Body of pancreas (tissue), 4 donors: Measurements from ENCODE around the gene NEB.

Experiments
- POLR2A ChIP-seq, 3 donors: fragments of 450-650 bp; IDR thresholded peaks; one replicate each; pipeline ENCODE4 v1.6.1; 2016; ENCODE audit warnings: antibody characterized with exemption in 3 of 3, mild to moderate bottlenecking in 2 of 3
- TF ChIP-seq, protein P1 (sequence below), 7 experiments: fragments of 450-650 bp in 4 of 7; fragments of 200-600 bp in 3 of 7; sonication (generic) in 3 of 7; IDR thresholded peaks; one replicate each; pipeline ENCODE4 v1.5.1; 2016 to 2019; ENCODE audit warnings: antibody characterized with exemption in 7 of 7

DNA sequence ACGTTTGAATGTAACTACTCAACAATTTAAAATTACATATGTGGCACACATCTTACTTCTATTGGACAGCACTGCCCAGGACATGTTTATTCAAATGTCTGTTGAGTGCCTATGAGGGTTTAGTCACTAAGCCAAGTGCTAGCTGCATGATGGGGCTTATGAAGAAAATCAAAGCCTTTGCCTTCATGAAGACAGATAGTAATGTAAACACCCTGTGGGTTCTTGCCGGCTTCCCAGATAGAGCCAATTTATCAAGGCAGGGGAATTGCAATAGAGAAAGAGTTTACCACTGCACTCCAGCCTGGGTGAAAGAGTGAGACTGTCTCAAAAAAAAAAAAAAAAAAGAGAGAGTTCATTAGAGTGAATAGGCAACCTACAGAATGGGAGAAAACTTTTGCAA lies 43.7 kb upstream of the NEB start:
- TF ChIP-seq, protein P1, sequence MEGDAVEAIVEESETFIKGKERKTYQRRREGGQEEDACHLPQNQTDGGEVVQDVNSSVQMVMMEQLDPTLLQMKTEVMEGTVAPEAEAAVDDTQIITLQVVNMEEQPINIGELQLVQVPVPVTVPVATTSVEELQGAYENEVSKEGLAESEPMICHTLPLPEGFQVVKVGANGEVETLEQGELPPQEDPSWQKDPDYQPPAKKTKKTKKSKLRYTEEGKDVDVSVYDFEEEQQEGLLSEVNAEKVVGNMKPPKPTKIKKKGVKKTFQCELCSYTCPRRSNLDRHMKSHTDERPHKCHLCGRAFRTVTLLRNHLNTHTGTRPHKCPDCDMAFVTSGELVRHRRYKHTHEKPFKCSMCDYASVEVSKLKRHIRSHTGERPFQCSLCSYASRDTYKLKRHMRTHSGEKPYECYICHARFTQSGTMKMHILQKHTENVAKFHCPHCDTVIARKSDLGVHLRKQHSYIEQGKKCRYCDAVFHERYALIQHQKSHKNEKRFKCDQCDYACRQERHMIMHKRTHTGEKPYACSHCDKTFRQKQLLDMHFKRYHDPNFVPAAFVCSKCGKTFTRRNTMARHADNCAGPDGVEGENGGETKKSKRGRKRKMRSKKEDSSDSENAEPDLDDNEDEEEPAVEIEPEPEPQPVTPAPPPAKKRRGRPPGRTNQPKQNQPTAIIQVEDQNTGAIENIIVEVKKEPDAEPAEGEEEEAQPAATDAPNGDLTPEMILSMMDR (IDR thresholded peaks at IDR 0.05): no peak
- no peak for TF ChIP-seq POLR2A (IDR thresholded peaks at IDR 0.05)
